WTC11 (cell line): ENCODE results near the gene MRTFB. TPM values are rescaled to one million over a fixed set of nuclear protein-coding genes. Genes with fewer than 3 reads are reported as not detected.

ENCODE experiments used
- ATAC-seq: fragments of 200-7000 bp; cut with Tn5 transposase; 2 replicates; pipeline ENCODE4 v1.10.0; 2021; ENCODE audit warnings: mild to moderate bottlenecking, moderate library complexity
- CTCF ChIA-PET: fragments of 300-600 bp; sonication (Branson Sonifier 250); formaldehyde crosslinking; loops from one replicate; lab custom pipeline; 2021; ENCODE audit warnings: antibody characterized with exemption; lab: Charles Lee
- POLR2A ChIA-PET: fragments of 350-600 bp; sonication (Branson Sonifier 250); formaldehyde crosslinking; loops from one replicate; lab custom pipeline; 2021; ENCODE audit warnings: antibody characterized with exemption; lab: Charles Lee
- DNase-seq: peaks from one replicate; pipeline ENCODE4 v3.0.0; 2021; ENCODE audit warnings: low spot score
- H3K27ac Mint-ChIP-seq: 2 replicates; pipeline ENCODE4 v1.8.0; 2021; ENCODE audit warnings: mixed read lengths
- H3K27me3 Mint-ChIP-seq: 2 replicates; pipeline ENCODE4 v1.8.0; 2021; ENCODE audit warnings: low read depth, mild to moderate bottlenecking, moderate library complexity, mixed read lengths
- H3K36me3 Mint-ChIP-seq: 2 replicates; pipeline ENCODE4 v1.8.0; 2021; ENCODE audit warnings: mixed read lengths
- H3K4me1 Mint-ChIP-seq: 2 replicates; pipeline ENCODE4 v1.8.0; 2022; ENCODE audit warnings: mixed read lengths
- H3K4me3 Mint-ChIP-seq: 2 replicates; pipeline ENCODE4 v1.8.0; 2021; ENCODE audit warnings: mild to moderate bottlenecking, moderate library complexity, mixed read lengths
- H3K9me3 Mint-ChIP-seq: 2 replicates; pipeline ENCODE4 v1.8.0; 2021; ENCODE audit warnings: mixed read lengths
- AFF4 ChIP-seq: sonication (generic); formaldehyde crosslinking; IDR thresholded peaks from 2 replicates; pipeline ENCODE4 v1.8.1; 2023; ENCODE audit warnings: mild to moderate bottlenecking, missing genetic modification reagents, borderline replicate concordance
- ATF3 ChIP-seq: sonication (generic); formaldehyde crosslinking; conservative IDR thresholded peaks from 2 replicates; pipeline ENCODE4 v1.8.1; 2022; ENCODE audit warnings: mild to moderate bottlenecking, missing genetic modification reagents
- GRHL2 ChIP-seq: fragments of 250-450 bp; sonication (Bioruptor Pico); IDR thresholded peaks from 2 replicates; pipeline ENCODE4 v1.8.0; 2022; ENCODE audit warnings: mild to moderate bottlenecking, moderate library complexity; ENCODE audit not compliant: insufficient replicate concordance, severe bottlenecking
- JUN ChIP-seq: sonication (generic); formaldehyde crosslinking; IDR thresholded peaks from 2 replicates; pipeline ENCODE4 v1.8.0; 2023; ENCODE audit warnings: mild to moderate bottlenecking, missing genetic modification reagents
- NFATC4 ChIP-seq: fragments of 250-450 bp; sonication (Bioruptor Pico); IDR thresholded peaks from 2 replicates; pipeline ENCODE4 v1.9.0; 2021; ENCODE audit warnings: mild to moderate bottlenecking
- NFE2L1 ChIP-seq: sonication (generic); formaldehyde crosslinking; IDR thresholded peaks from 2 replicates; pipeline ENCODE4 v1.8.1; 2023; ENCODE audit warnings: missing genetic modification reagents
- NR1H2 ChIP-seq: sonication (generic); formaldehyde crosslinking; IDR thresholded peaks from 2 replicates; pipeline ENCODE4 v1.9.0; 2021; ENCODE audit warnings: mild to moderate bottlenecking, moderate library complexity, missing genetic modification reagents
- RELA ChIP-seq: sonication (generic); formaldehyde crosslinking; IDR thresholded peaks from 2 replicates; pipeline ENCODE4 v1.8.1; 2022; ENCODE audit warnings: missing genetic modification reagents, mild to moderate bottlenecking, borderline replicate concordance
- RORB ChIP-seq: fragments of 250-450 bp; sonication (Bioruptor Pico); IDR thresholded peaks from 2 replicates; pipeline ENCODE4 v1.9.0; 2021; ENCODE audit warnings: mild to moderate bottlenecking
- TEAD1 ChIP-seq: sonication (generic); formaldehyde crosslinking; IDR thresholded peaks from 2 replicates; pipeline ENCODE4 v1.8.0; 2022; ENCODE audit warnings: mild to moderate bottlenecking, missing genetic modification reagents
- TP53 ChIP-seq: sonication (generic); formaldehyde crosslinking; IDR thresholded peaks from 2 replicates; pipeline ENCODE4 v1.8.1; 2023; ENCODE audit warnings: mild to moderate bottlenecking, missing genetic modification reagents
- ZBTB21 ChIP-seq: sonication (generic); formaldehyde crosslinking; IDR thresholded peaks from 2 replicates; pipeline ENCODE4 v1.8.1; 2023; ENCODE audit warnings: mild to moderate bottlenecking, missing genetic modification reagents, borderline replicate concordance
- ZBTB43 ChIP-seq: sonication (generic); formaldehyde crosslinking; IDR thresholded peaks from 2 replicates; pipeline ENCODE4 v1.8.1; 2023; ENCODE audit warnings: mild to moderate bottlenecking, missing genetic modification reagents
- ZMAT4 ChIP-seq: fragments of 250-450 bp; sonication (Bioruptor Pico); IDR thresholded peaks from 2 replicates; pipeline ENCODE4 v1.9.0; 2021; ENCODE audit warnings: mild to moderate bottlenecking
- ZNF121 ChIP-seq: sonication (generic); formaldehyde crosslinking; IDR thresholded peaks from 2 replicates; pipeline ENCODE4 v1.8.0; 2023; ENCODE audit warnings: missing genetic modification reagents
- ZNF219 ChIP-seq: sonication (generic); formaldehyde crosslinking; IDR thresholded peaks from 2 replicates; pipeline ENCODE4 v1.8.0; 2023; ENCODE audit warnings: missing genetic modification reagents, mild to moderate bottlenecking, borderline replicate concordance
- ZNF263 ChIP-seq: sonication (generic); formaldehyde crosslinking; IDR thresholded peaks from 2 replicates; pipeline ENCODE4 v1.8.1; 2022; ENCODE audit warnings: low read depth, mild to moderate bottlenecking, moderate library complexity, missing genetic modification reagents
- ZNF512 ChIP-seq: sonication (generic); formaldehyde crosslinking; IDR thresholded peaks from 2 replicates; pipeline ENCODE4 v1.8.1; 2022; ENCODE audit warnings: missing genetic modification reagents, borderline replicate concordance
- ZNF532 ChIP-seq: fragments of 250-450 bp; sonication (Bioruptor Pico); IDR thresholded peaks from 2 replicates; pipeline ENCODE4 v1.9.0; 2021; ENCODE audit warnings: mild to moderate bottlenecking, borderline replicate concordance
- ZSCAN18 ChIP-seq: fragments of 250-450 bp; sonication (Bioruptor Pico); IDR thresholded peaks from 2 replicates; pipeline ENCODE4 v2.1.2; 2022; ENCODE audit warnings: mild to moderate bottlenecking, moderate library complexity
- total RNA-seq: library from RNA; stranded (reverse); gene quantifications from 3 replicates; pipeline ENCODE4 v1.2.3, GENCODE V29; 2021

Gene MRTFB
- total RNA-seq, 1 experiment from 2014 or later: 30.8 TPM

GRCh38 chr16:14300705-14301168 lies 229.6 kb downstream of the MRTFB start (continued):
- TF ChIP-seq ZNF532 (CRISPR knock-in tag) (no peak), ATF3 (CRISPR knock-in tag) (no peak), ZBTB43 (CRISPR knock-in tag) (no peak)

- Mint-ChIP-seq H3K27ac (no peak overlapping the region), H3K4me1 (peaks cover 36% of the 10 kb centered on the region), H3K9me3 (no peaks in the 10 kb centered on the region), H3K27me3 (peaks cover 8% of the 10 kb centered on the region; the same call in 1 of the 2 replicates), H3K36me3 (no peaks in the 10 kb centered on the region), H3K4me3 (peak overlapping the region; percentile 79)
- ChIA-PET CTCF (interaction anchor here (0.6 to 3.8 kb wide), 10 partner anchors 12 to 227 kb away, joined by 3 to 35 read pairs (median 4); no protein-coding TSS in a partner anchor), POLR2A (interaction anchor here (1.0 kb wide), 1 partner anchor 9 kb away, joined by 3 read pairs; no protein-coding TSS in a partner anchor)
- peak; percentile 50 for DNase-seq
- peak; percentile 2 for ATAC-seq
- TF ChIP-seq JUN (CRISPR knock-in tag) (no peak), ZNF219 (no peak), ZSCAN18 (CRISPR knock-in tag) (no peak), TP53 (CRISPR knock-in tag) (no peak), ZNF263 (CRISPR knock-in tag) (no peak), TEAD1 (CRISPR knock-in tag) (no peak), ZMAT4 (CRISPR knock-in tag) (no peak), RORB (no peak), ZNF512 (CRISPR knock-in tag) (no peak), NR1H2 (no peak), ZBTB21 (no peak), NFE2L1 (CRISPR knock-in tag) (no peak), GRHL2 (CRISPR knock-in tag) (no peak), RELA (CRISPR knock-in tag) (no peak), AFF4 (CRISPR knock-in tag) (no peak), NFATC4 (CRISPR knock-in tag) (no peak), ZNF121 (CRISPR knock-in tag) (no peak)
These were observed 230.3 kb downstream of the MRTFB start for GRCh38 chr16:14301169-14302030.
